Neural progenitor cell (in vitro differentiated cells): ENCODE measurements around the gene CCDC32. TPM values are rescaled to one million over a fixed set of nuclear protein-coding genes. Genes with fewer than 3 reads are reported as not detected.

ENCODE experiments used
- DNase-seq: peaks from one replicate; pipeline ENCODE4 v3.0.0-alpha.2; 2016; ENCODE audit warnings: low spot score
- H2AFZ ChIP-seq: fragments of 200-600 bp; sonication (generic); replicated peaks from 2 replicates; pipeline ENCODE4 v1.6.1; 2016; ENCODE audit warnings: antibody characterized with exemption
- H3F3A ChIP-seq: fragments of 200-600 bp; sonication (generic); 2 replicates; pipeline ENCODE4 v1.6.1; 2016; ENCODE audit warnings: antibody characterized with exemption, low read depth
- H3K27ac ChIP-seq: fragments of 200-600 bp; sonication (generic); 2 replicates; pipeline ENCODE4 v1.5.1; 2016; ENCODE audit warnings: mild to moderate bottlenecking
- H3K27me3 ChIP-seq: fragments of 200-600 bp; sonication (generic); 2 replicates; pipeline ENCODE4 v1.6.1; 2016; ENCODE audit warnings: mild to moderate bottlenecking, moderate library complexity
- H3K36me3 ChIP-seq: fragments of 200-600 bp; sonication (generic); 2 replicates; pipeline ENCODE4 v1.5.1; 2016
- H3K4me1 ChIP-seq: fragments of 200-600 bp; sonication (generic); 2 replicates; pipeline ENCODE4 v1.6.1; 2016; ENCODE audit warnings: mixed run types
- H3K4me2 ChIP-seq: fragments of 200-600 bp; sonication (generic); 2 replicates; pipeline ENCODE4 v1.6.1; 2016
- H3K4me3 ChIP-seq: fragments of 200-600 bp; sonication (generic); 2 replicates; pipeline ENCODE4 v1.5.1; 2016
- H3K79me2 ChIP-seq: fragments of 200-600 bp; sonication (generic); 2 replicates; pipeline ENCODE4 v1.6.1; 2016; ENCODE audit warnings: low read depth
- H3K9ac ChIP-seq: fragments of 200-600 bp; sonication (generic); 2 replicates; pipeline ENCODE4 v1.6.1; 2016
- H3K9me3 ChIP-seq: fragments of 200-600 bp; sonication (generic); 2 replicates; pipeline ENCODE4 v1.5.1; 2016; ENCODE audit warnings: low read depth
- H4K20me1 ChIP-seq: fragments of 200-600 bp; sonication (generic); 2 replicates; pipeline ENCODE4 v1.6.1; 2016; ENCODE audit warnings: low read depth
- H3K27ac Mint-ChIP-seq: 3 replicates; pipeline ENCODE4 v1.8.0; 2021; ENCODE audit warnings: mixed read lengths
- H3K27me3 Mint-ChIP-seq: 2 replicates; pipeline ENCODE4 v1.8.0; 2022; ENCODE audit warnings: low read depth, mild to moderate bottlenecking, inconsistent platforms, moderate library complexity, mixed read lengths; ENCODE audit not compliant: insufficient read depth
- H3K36me3 Mint-ChIP-seq: 3 replicates; pipeline ENCODE4 v1.8.0; 2021; ENCODE audit warnings: mixed read lengths
- H3K4me1 Mint-ChIP-seq: 3 replicates; pipeline ENCODE4 v1.8.0; 2021; ENCODE audit warnings: mixed read lengths
- H3K4me3 Mint-ChIP-seq: 3 replicates; pipeline ENCODE4 v1.8.0; 2021; ENCODE audit warnings: mild to moderate bottlenecking, moderate library complexity, mixed read lengths
- H3K9me3 Mint-ChIP-seq: 3 replicates; pipeline ENCODE4 v1.8.0; 2020; ENCODE audit warnings: mixed read lengths
- EZH2 ChIP-seq: fragments of 200-600 bp; sonication (generic); IDR thresholded peaks from 2 replicates; pipeline ENCODE4 v1.6.1; 2017; ENCODE audit warnings: antibody characterized with exemption, mild to moderate bottlenecking, moderate library complexity
- EZH2phosphoT487 ChIP-seq: fragments of 200-600 bp; sonication (generic); IDR thresholded peaks from 2 replicates; pipeline ENCODE4 v1.6.1; 2017; ENCODE audit warnings: antibody characterized with exemption
- total RNA-seq: library from RNA; depleted of rRNA; stranded (reverse); fragments of >200 nt; gene quantifications from 2 replicates; pipeline ENCODE4 v1.2.3, GENCODE V29; 2015; ENCODE audit warnings: low replicate concordance
- TF ChIP-seq, protein P1 (sequence below): fragments of 200-600 bp; sonication (generic); IDR thresholded peaks from 2 replicates; pipeline ENCODE4 v1.5.1; 2017; ENCODE audit warnings: antibody characterized with exemption, mild to moderate bottlenecking

The CCDC32 gene
- total RNA-seq, 1 donor from 2014 or later: 22.4 TPM

GRCh38 chr15:40512440-40512839, 52.4 kb downstream of the CCDC32 start:
- H3K27ac ChIP-seq: no peak overlapping the region
- Mint-ChIP-seq H3K4me3 (peak overlapping the region; percentile 78), H3K4me1 (peaks cover 16% of the 10 kb centered on the region), H3K27me3 (peaks cover 30% of the 10 kb centered on the region), H3K36me3 (no peaks in the 10 kb centered on the region), H3K27ac (no peak overlapping the region), H3K9me3 (no peaks in the 10 kb centered on the region)
- no peak for DNase-seq
- TF ChIP-seq, protein P1, sequence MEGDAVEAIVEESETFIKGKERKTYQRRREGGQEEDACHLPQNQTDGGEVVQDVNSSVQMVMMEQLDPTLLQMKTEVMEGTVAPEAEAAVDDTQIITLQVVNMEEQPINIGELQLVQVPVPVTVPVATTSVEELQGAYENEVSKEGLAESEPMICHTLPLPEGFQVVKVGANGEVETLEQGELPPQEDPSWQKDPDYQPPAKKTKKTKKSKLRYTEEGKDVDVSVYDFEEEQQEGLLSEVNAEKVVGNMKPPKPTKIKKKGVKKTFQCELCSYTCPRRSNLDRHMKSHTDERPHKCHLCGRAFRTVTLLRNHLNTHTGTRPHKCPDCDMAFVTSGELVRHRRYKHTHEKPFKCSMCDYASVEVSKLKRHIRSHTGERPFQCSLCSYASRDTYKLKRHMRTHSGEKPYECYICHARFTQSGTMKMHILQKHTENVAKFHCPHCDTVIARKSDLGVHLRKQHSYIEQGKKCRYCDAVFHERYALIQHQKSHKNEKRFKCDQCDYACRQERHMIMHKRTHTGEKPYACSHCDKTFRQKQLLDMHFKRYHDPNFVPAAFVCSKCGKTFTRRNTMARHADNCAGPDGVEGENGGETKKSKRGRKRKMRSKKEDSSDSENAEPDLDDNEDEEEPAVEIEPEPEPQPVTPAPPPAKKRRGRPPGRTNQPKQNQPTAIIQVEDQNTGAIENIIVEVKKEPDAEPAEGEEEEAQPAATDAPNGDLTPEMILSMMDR: no peak
- TF ChIP-seq EZH2 (no peak), EZH2phosphoT487 (no peak)
- no peaks in the 10 kb centered on the region for H3K9me3 ChIP-seq
- no peak overlapping the region for H3K4me3 ChIP-seq
- H3K79me2 ChIP-seq: no peaks in the 10 kb centered on the region
- peaks cover 8% of the 10 kb centered on the region for H3F3A ChIP-seq
- peaks cover 3% of the 10 kb centered on the region for H3K4me1 ChIP-seq
- peaks cover 11% of the 10 kb centered on the region for H4K20me1 ChIP-seq
- H3K4me2 ChIP-seq: no peak overlapping the region
- no peak overlapping the region for H2AFZ ChIP-seq
- peaks cover 79% of the 10 kb centered on the region for H3K27me3 ChIP-seq
- no peaks in the 10 kb centered on the region for H3K36me3 ChIP-seq
- no peak overlapping the region for H3K9ac ChIP-seq

DNA sequence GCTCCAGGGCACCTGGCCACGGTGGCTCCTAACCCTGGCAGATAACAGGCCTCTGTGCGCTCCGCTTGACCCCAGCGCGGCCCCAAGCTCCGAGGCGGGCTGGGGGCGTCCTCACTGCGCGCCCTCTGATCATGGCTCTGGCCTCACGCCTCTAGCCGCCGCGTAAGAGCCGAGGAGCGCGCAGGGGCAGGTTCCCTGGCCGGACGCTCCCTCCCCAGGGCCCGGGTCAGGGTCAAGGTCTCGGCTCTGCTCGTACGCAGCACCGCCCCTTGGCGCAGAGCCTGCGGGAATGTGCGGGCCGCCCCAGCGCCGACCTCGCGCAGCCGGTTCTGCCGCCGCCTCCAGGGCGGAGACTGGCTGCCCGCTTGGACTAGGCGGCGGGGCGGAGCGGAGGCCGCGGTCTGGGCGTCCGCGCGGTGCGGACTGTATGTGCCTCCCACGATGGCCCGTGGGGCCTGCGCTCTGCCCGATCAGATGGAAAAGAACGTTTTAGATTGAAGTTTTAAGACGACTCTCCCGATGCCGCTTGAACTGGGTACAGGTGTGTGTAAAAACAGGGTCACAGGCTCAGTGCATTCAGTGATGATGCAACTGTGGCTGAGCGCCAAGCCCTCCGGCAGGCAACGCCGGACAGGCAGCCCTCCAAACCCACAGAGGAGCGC, 53.2 kb downstream of the CCDC32 start:
- H3K36me3 Mint-ChIP-seq: no peaks in the 10 kb centered on the region
- peak overlapping the region; percentile 86 for H3K4me3 Mint-ChIP-seq
- H4K20me1 ChIP-seq: peaks cover 11% of the 10 kb centered on the region
- H3K4me1 ChIP-seq: peaks cover 3% of the 10 kb centered on the region
- TF ChIP-seq EZH2phosphoT487: peak; percentile 68
- TF ChIP-seq, protein P1: no peak
- TF ChIP-seq EZH2: peak; percentile 82
- H3K4me3 ChIP-seq: peak overlapping the region; percentile 51
- H3K27me3 ChIP-seq: peaks cover 87% of the 10 kb centered on the region
- H3K9me3 Mint-ChIP-seq: no peaks in the 10 kb centered on the region
- no peak overlapping the region for H3K9ac ChIP-seq
- H3K27ac ChIP-seq: no peak overlapping the region
- no peaks in the 10 kb centered on the region for H3K79me2 ChIP-seq
- no peak overlapping the region for H3K27ac Mint-ChIP-seq
- no peaks in the 10 kb centered on the region for H3K9me3 ChIP-seq
- DNase-seq: peak; percentile 73
- H3K4me2 ChIP-seq: peak overlapping the region; percentile 94
- H3K36me3 ChIP-seq: no peaks in the 10 kb centered on the region
- H3K27me3 Mint-ChIP-seq: peaks cover 30% of the 10 kb centered on the region
- peaks cover 10% of the 10 kb centered on the region for H3F3A ChIP-seq
- peak overlapping the region; percentile 90 for H2AFZ ChIP-seq
- H3K4me1 Mint-ChIP-seq: peaks cover 21% of the 10 kb centered on the region

GRCh38 chr15:40511093-40511471, 53.8 kb downstream of the CCDC32 start:
- H3K27ac Mint-ChIP-seq: no peak overlapping the region
- H3K27me3 ChIP-seq: peaks cover 92% of the 10 kb centered on the region

More at GRCh38 chr15:40511093-40511471, 53.8 kb downstream of the CCDC32 start:
- Histone ChIP-seq H3K4me3 (peak overlapping the region; percentile 51), H2AFZ (no peak overlapping the region), H3K36me3 (no peaks in the 10 kb centered on the region), H4K20me1 (peaks cover 11% of the 10 kb centered on the region), H3K79me2 (no peaks in the 10 kb centered on the region), H3K4me1 (peaks cover 3% of the 10 kb centered on the region), H3K9ac (no peak overlapping the region), H3K27ac (no peak overlapping the region), H3K9me3 (no peaks in the 10 kb centered on the region), H3K4me2 (peak overlapping the region; percentile 94), H3F3A (peaks cover 10% of the 10 kb centered on the region)
- DNase-seq: no peak
- Mint-ChIP-seq H3K9me3 (no peaks in the 10 kb centered on the region), H3K27me3 (peaks cover 30% of the 10 kb centered on the region), H3K4me1 (peaks cover 24% of the 10 kb centered on the region), H3K4me3 (peak overlapping the region; percentile 86), H3K36me3 (no peaks in the 10 kb centered on the region)
- no peak for TF ChIP-seq EZH2phosphoT487
- TF ChIP-seq EZH2: no peak
- TF ChIP-seq, protein P1: no peak
